ENCODE measurements around the gene RELCH. TPM values are rescaled to one million over a fixed set of nuclear protein-coding genes. Genes with fewer than 3 reads are reported as not detected.

RELCH gene
- total RNA-seq, 1 donor from 2014 or later, result 26.6 TPM

GRCh38 chr18:62289047-62289446, 102.0 kb downstream of the RELCH start:
- Histone ChIP-seq H3K27me3 (ENCODE audit: insufficient read depth, low read length) (no peaks in the 10 kb centered on the region), H3K9me3 (ENCODE audit: insufficient read depth, low read depth, low read length) (no peaks in the 10 kb centered on the region), H2AFZ (ENCODE audit: low read depth, low read length) (no peak overlapping the region), H3K9ac (ENCODE audit: low read length) (no peak overlapping the region), H3K4me1 (ENCODE audit: insufficient read depth, low read length) (no peaks in the 10 kb centered on the region), H3K79me2 (ENCODE audit: insufficient read depth, low read length) (no peaks in the 10 kb centered on the region), H3K4me3 (ENCODE audit: insufficient read depth, low read depth, low read length) (no peak overlapping the region), H3K4me2 (ENCODE audit: low read length) (no peak overlapping the region), H4K20me1 (ENCODE audit: insufficient read depth, low read length) (no peaks in the 10 kb centered on the region), H3K36me3 (ENCODE audit: insufficient read depth, low read length) (peaks cover 3% of the 10 kb centered on the region), H3K27ac (ENCODE audit: low read depth, low read length) (no peak overlapping the region)
- Mint-ChIP-seq H3K36me3 (ENCODE audit: low read depth, unreplicated experiment) (peaks cover 7% of the 10 kb centered on the region), H3K27me3 (ENCODE audit: low read depth, unreplicated experiment) (no peaks in the 10 kb centered on the region), H3K4me3 (ENCODE audit: unreplicated experiment) (no peak overlapping the region), H3K27ac (ENCODE audit: unreplicated experiment) (peak overlapping the region; percentile 6), H3K4me1 (ENCODE audit: low read depth, unreplicated experiment) (peaks cover 3% of the 10 kb centered on the region), H3K9me3 (ENCODE audit: unreplicated experiment) (no peaks in the 10 kb centered on the region)
- FAIRE-seq (no peak), DNase-seq (ENCODE audit: low read depth) (no peak)
- TF ChIP-seq EZH2 (IDR thresholded peaks at IDR 0.05; ENCODE audit: insufficient read depth, low read length) (no peak), CTCF (IDR thresholded peaks at IDR 0.05; ENCODE audit: insufficient read depth, low read depth, low read length) (no peak)

- H3K36me3 Mint-ChIP-seq (ENCODE audit: low read depth, unreplicated experiment), result no peaks in the 10 kb centered on the region
- H3K4me1 ChIP-seq (ENCODE audit: insufficient read depth, low read length), result no peaks in the 10 kb centered on the region
- no peaks in the 10 kb centered on the region for H4K20me1 ChIP-seq (ENCODE audit: insufficient read depth, low read length)
- no peak overlapping the region for H3K27ac Mint-ChIP-seq (ENCODE audit: unreplicated experiment)
- no peaks in the 10 kb centered on the region for H3K79me2 ChIP-seq (ENCODE audit: insufficient read depth, low read length)
- H3K27ac ChIP-seq (ENCODE audit: low read depth, low read length), result no peak overlapping the region
- no peak for DNase-seq (ENCODE audit: low read depth)
- FAIRE-seq, result no peak
- no peaks in the 10 kb centered on the region for H3K9me3 ChIP-seq (ENCODE audit: insufficient read depth, low read depth, low read length)
- no peak overlapping the region for H3K4me2 ChIP-seq (ENCODE audit: low read length)
- H3K9me3 Mint-ChIP-seq (ENCODE audit: unreplicated experiment), result no peaks in the 10 kb centered on the region
- H2AFZ ChIP-seq (ENCODE audit: low read depth, low read length), result no peak overlapping the region
- H3K36me3 ChIP-seq (ENCODE audit: insufficient read depth, low read length), result peaks cover 6% of the 10 kb centered on the region
- H3K4me1 Mint-ChIP-seq (ENCODE audit: low read depth, unreplicated experiment), result peaks cover 3% of the 10 kb centered on the region
- H3K9ac ChIP-seq (ENCODE audit: low read length), result no peak overlapping the region
- no peaks in the 10 kb centered on the region for H3K27me3 Mint-ChIP-seq (ENCODE audit: low read depth, unreplicated experiment)
- no peaks in the 10 kb centered on the region for H3K27me3 ChIP-seq (ENCODE audit: insufficient read depth, low read length)
- no peak overlapping the region for H3K4me3 Mint-ChIP-seq (ENCODE audit: unreplicated experiment)
- TF ChIP-seq EZH2 (IDR thresholded peaks at IDR 0.05; ENCODE audit: insufficient read depth, low read length) (no peak), CTCF (IDR thresholded peaks at IDR 0.05; ENCODE audit: insufficient read depth, low read depth, low read length) (no peak)
- H3K4me3 ChIP-seq (ENCODE audit: insufficient read depth, low read depth, low read length), result no peak overlapping the region
Measured at GRCh38 chr18:62294073-62294472, 107.0 kb downstream of the RELCH start.

DNA sequence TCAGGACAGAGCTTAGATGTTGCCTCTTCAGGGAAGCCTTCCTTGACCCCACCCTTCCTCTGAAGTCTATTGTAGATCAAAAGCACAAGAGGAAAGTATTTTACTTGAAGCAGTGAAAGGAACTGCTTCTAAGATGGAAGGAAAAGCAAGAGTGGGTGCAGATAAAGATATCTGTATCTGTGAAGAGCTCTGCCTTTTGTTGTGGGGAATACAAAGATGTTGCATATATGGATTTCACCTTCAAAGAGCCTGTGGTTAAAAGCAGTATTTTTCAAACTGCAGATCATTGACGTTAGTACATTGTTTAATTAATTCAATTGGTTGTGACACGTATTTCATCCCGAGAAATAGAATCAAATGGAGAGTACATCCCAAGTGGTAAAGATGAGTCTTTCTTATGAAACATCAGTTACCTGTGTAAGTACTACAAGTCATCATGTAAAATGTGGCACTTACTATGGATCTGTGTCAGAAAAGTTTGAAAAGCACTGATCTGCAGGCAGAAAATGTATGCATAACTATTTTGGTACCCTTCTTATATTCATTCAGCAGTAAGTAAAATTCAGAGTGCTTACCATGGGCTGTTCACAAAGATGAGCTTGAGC, 113.4 kb downstream of the RELCH start:
- FAIRE-seq, result no peak

More for the DNA sequence above, 113.4 kb downstream of the RELCH start:
- Mint-ChIP-seq H3K27me3 (ENCODE audit: low read depth, unreplicated experiment) (no peaks in the 10 kb centered on the region), H3K4me1 (ENCODE audit: low read depth, unreplicated experiment) (no peaks in the 10 kb centered on the region), H3K9me3 (ENCODE audit: unreplicated experiment) (no peaks in the 10 kb centered on the region), H3K27ac (ENCODE audit: unreplicated experiment) (no peak overlapping the region), H3K36me3 (ENCODE audit: low read depth, unreplicated experiment) (peaks cover 10% of the 10 kb centered on the region), H3K4me3 (ENCODE audit: unreplicated experiment) (no peak overlapping the region)
- H3K9ac ChIP-seq (ENCODE audit: low read length), result no peak overlapping the region
- H3K4me2 ChIP-seq (ENCODE audit: low read length), result no peak overlapping the region
- no peaks in the 10 kb centered on the region for H3K9me3 ChIP-seq (ENCODE audit: insufficient read depth, low read depth, low read length)
- H3K4me1 ChIP-seq (ENCODE audit: insufficient read depth, low read length), result no peaks in the 10 kb centered on the region
- no peak for TF ChIP-seq CTCF (IDR thresholded peaks at IDR 0.05; ENCODE audit: insufficient read depth, low read depth, low read length)
- no peak for TF ChIP-seq EZH2 (IDR thresholded peaks at IDR 0.05; ENCODE audit: insufficient read depth, low read length)
- no peaks in the 10 kb centered on the region for H3K79me2 ChIP-seq (ENCODE audit: insufficient read depth, low read length)
- no peak overlapping the region for H3K27ac ChIP-seq (ENCODE audit: low read depth, low read length)
- H3K4me3 ChIP-seq (ENCODE audit: insufficient read depth, low read depth, low read length), result no peak overlapping the region
- no peaks in the 10 kb centered on the region for H4K20me1 ChIP-seq (ENCODE audit: insufficient read depth, low read length)
- H3K27me3 ChIP-seq (ENCODE audit: insufficient read depth, low read length), result no peaks in the 10 kb centered on the region
- H3K36me3 ChIP-seq (ENCODE audit: insufficient read depth, low read length), result peaks cover 18% of the 10 kb centered on the region
- DNase-seq (ENCODE audit: low read depth), result no peak
- H2AFZ ChIP-seq (ENCODE audit: low read depth, low read length), result no peak overlapping the region

All from astrocyte (in vitro differentiated cells and primary cell).